HS-5 (cell line): Measurements from ENCODE around the gene PTGR2.
A peak's percentile ranks its signal among the peaks of the same experiment; 100 is the strongest.
"Not testable (repeated sequence)": the region's sequence is repeated elsewhere in the genome, so short reads cannot be mapped to it uniquely, and the experiment has no call there.

Experiments used
- DNase-seq: peaks from one replicate; pipeline ENCODE4 v3.0.0-alpha.2; 2012; ENCODE audit warnings: low read depth

PTGR2 gene

GRCh38 chr14:73886449-73887317 is 35.1 kb downstream of the PTGR2 start, which contains the start of gene ZNF410:
TSS of gene ZNF410 (plus strand) at chr14:73886859. CDS start at chr14:73892176, 5,317 bp downstream.
- DNase-seq, result peak; percentile 84

GRCh38 chr14:73887318-73887616 is 35.6 kb downstream of the PTGR2 start:
- DNase-seq, result no peak

- DNase-seq, result no peak
Measured at GRCh38 chr14:73887694-73888459, 36.2 kb downstream of the PTGR2 start.

GRCh38 chr14:73888460-73888725 is 36.8 kb downstream of the PTGR2 start:
- DNase-seq, result peak; percentile 20

GRCh38 chr14:73888971-73889370 is 37.3 kb downstream of the PTGR2 start:
- peak; percentile 16 for DNase-seq

GRCh38 chr14:73889376-73889775 is 37.7 kb downstream of the PTGR2 start:
- no peak for DNase-seq

GRCh38 chr14:73894180-73894687 is 42.6 kb downstream of the PTGR2 start:
- not testable (repeated sequence) for DNase-seq

- no peak for DNase-seq
Measured at GRCh38 chr14:73895939-73896338, 44.3 kb downstream of the PTGR2 start.

- DNase-seq, result no peak
Measured at GRCh38 chr14:73896521-73896920, 44.9 kb downstream of the PTGR2 start.

GRCh38 chr14:73903028-73903427 is 51.4 kb downstream of the PTGR2 start:
- DNase-seq, result no peak

- no peak for DNase-seq
Measured at GRCh38 chr14:73909681-73910080, 58.0 kb downstream of the PTGR2 start.

GRCh38 chr14:73913256-73913655 is 61.6 kb downstream of the PTGR2 start:
- no peak for DNase-seq

GRCh38 chr14:73916324-73916723 is 64.7 kb downstream of the PTGR2 start:
- no peak for DNase-seq

- DNase-seq, result not testable (repeated sequence)
Measured at GRCh38 chr14:73919457-73919856, 67.8 kb downstream of the PTGR2 start.

- no peak for DNase-seq
Measured at GRCh38 chr14:73924337-73924736, 72.7 kb downstream of the PTGR2 start.
